ENCODE measurements around the gene C20orf204.

DNA sequence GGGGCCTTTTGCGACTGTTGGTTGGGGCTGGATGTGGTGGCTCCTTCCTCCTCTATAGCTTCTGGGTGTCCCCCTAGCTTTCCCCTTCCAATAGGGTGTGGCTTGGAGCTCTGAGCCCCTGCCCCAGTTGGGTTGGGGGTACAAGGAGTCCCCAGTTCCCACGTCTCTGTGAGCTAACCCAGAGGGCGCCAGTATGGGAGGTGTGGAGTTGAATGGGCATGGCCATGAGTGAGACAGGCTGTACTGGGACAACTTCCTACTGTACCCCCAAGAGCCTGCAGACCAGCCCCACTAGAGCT lies 1.2 kb downstream of the C20orf204 start:
- TF ChIP-seq POLR2A (IDR thresholded peaks at IDR 0.05) = no peak
- TF ChIP-seq, protein P1, sequence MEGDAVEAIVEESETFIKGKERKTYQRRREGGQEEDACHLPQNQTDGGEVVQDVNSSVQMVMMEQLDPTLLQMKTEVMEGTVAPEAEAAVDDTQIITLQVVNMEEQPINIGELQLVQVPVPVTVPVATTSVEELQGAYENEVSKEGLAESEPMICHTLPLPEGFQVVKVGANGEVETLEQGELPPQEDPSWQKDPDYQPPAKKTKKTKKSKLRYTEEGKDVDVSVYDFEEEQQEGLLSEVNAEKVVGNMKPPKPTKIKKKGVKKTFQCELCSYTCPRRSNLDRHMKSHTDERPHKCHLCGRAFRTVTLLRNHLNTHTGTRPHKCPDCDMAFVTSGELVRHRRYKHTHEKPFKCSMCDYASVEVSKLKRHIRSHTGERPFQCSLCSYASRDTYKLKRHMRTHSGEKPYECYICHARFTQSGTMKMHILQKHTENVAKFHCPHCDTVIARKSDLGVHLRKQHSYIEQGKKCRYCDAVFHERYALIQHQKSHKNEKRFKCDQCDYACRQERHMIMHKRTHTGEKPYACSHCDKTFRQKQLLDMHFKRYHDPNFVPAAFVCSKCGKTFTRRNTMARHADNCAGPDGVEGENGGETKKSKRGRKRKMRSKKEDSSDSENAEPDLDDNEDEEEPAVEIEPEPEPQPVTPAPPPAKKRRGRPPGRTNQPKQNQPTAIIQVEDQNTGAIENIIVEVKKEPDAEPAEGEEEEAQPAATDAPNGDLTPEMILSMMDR (IDR thresholded peaks at IDR 0.05) = no peak

Measured in vagina (tissue), 2 donors.